GM12801 (cell line): Measurements from ENCODE around the gene POLR2J2.
"Not testable (repeated sequence)": the region's sequence is repeated elsewhere in the genome, so short reads cannot be mapped to it uniquely, and the experiment has no call there.

Source experiments
- CTCF ChIP-seq: IDR thresholded peaks from one replicate; pipeline ENCODE4 v1.5.1; 2011; ENCODE audit warnings: control low read depth; ENCODE audit not compliant: insufficient read length; ENCODE audit errors: extremely low read depth

The POLR2J2 gene

GRCh38 chr7:102671166-102671955 is at the start of gene POLR2J2:
TSS of gene POLR2J2 (minus strand) at chr7:102671663. CDS start at chr7:102671601, 62 bp downstream.
- TF ChIP-seq CTCF: not testable (repeated sequence)

- TF ChIP-seq CTCF: not testable (repeated sequence)
These were observed 21.5 kb downstream of the POLR2J2 start, which contains the start of gene SPDYE2B for GRCh38 chr7:102649924-102650323. TSS of gene SPDYE2B (plus strand) at chr7:102650319. CDS start at chr7:102652349, 2,030 bp downstream.

- TF ChIP-seq CTCF: not testable (repeated sequence)
These were observed 28.8 kb downstream of the POLR2J2 start, which contains the start of gene UPK3BL1 for GRCh38 chr7:102642691-102643090. TSS of gene UPK3BL1 (minus strand) at chr7:102642791. CDS start at chr7:102642741, 50 bp downstream.

GRCh38 chr7:102616507-102617125 is 54.8 kb downstream of the POLR2J2 start, which contains the start of gene RASA4:
TSS of gene RASA4 (minus strand) at chr7:102616756. CDS start at chr7:102616689, 67 bp downstream.
- TF ChIP-seq CTCF: not testable (repeated sequence)
